Nephron (organoid): ENCODE measurements around the gene CTRB1.

Experiments used
- H3K27ac Mint-ChIP-seq, 3 experiments: 2 replicates each; pipeline ENCODE4 v1.8.0; 2020; ENCODE audit warnings: mixed read lengths in 3 of 3, mild to moderate bottlenecking in 2 of 3, moderate library complexity in 1 of 3
- H3K27me3 Mint-ChIP-seq: 2 replicates; pipeline ENCODE4 v1.8.0; 2021; ENCODE audit warnings: low read depth, mild to moderate bottlenecking, moderate library complexity, mixed read lengths
- H3K36me3 Mint-ChIP-seq: 2 replicates; pipeline ENCODE4 v1.8.0; 2020; ENCODE audit warnings: low read depth, mixed read lengths
- H3K4me1 Mint-ChIP-seq: 2 replicates; pipeline ENCODE4 v1.8.0; 2020; ENCODE audit warnings: mixed read lengths
- H3K4me3 Mint-ChIP-seq, 3 experiments: 2 replicates each; pipeline ENCODE4 v1.8.0; 2020; ENCODE audit warnings: mild to moderate bottlenecking in 3 of 3, mixed read lengths in 3 of 3, moderate library complexity in 2 of 3
- H3K9me3 Mint-ChIP-seq: 2 replicates; pipeline ENCODE4 v1.8.0; 2020; ENCODE audit warnings: mixed read lengths
- TF ChIP-seq, protein P1 (sequence below), 3 experiments: fragments of 200-600 bp; sonication (generic); IDR thresholded peaks; one replicate each; pipeline ENCODE4 v1.5.0; 2021; ENCODE audit warnings: antibody characterized with exemption in 3 of 3; ENCODE audit not compliant: unreplicated experiment in 3 of 3

CTRB1 gene

DNA sequence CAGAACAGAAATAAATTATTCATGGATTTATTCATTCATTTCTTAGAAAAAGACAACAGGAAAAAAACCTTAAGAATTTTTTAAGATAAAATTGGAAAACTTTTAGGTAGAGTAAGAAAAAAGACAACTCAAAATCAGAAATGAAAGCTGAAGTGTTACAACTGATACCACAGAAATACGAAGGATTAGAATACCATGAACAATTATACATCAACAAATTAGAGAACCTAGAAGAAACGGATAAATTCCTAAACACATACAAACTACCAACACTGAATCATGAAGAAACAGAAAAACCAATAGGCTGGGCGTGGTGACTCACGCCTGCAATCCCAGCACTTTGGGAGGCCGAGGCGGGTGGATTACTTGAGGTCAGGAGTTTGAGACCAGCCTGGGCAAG lies 39.6 kb upstream of the CTRB1 start:
- Mint-ChIP-seq H3K27ac (no peak overlapping the region), H3K9me3 (peaks cover 44% of the 10 kb centered on the region), H3K27me3 (no peaks in the 10 kb centered on the region), H3K4me3 (no peak overlapping the region), H3K4me1 (no peaks in the 10 kb centered on the region), H3K36me3 (peaks cover 20% of the 10 kb centered on the region)
- TF ChIP-seq, protein P1, sequence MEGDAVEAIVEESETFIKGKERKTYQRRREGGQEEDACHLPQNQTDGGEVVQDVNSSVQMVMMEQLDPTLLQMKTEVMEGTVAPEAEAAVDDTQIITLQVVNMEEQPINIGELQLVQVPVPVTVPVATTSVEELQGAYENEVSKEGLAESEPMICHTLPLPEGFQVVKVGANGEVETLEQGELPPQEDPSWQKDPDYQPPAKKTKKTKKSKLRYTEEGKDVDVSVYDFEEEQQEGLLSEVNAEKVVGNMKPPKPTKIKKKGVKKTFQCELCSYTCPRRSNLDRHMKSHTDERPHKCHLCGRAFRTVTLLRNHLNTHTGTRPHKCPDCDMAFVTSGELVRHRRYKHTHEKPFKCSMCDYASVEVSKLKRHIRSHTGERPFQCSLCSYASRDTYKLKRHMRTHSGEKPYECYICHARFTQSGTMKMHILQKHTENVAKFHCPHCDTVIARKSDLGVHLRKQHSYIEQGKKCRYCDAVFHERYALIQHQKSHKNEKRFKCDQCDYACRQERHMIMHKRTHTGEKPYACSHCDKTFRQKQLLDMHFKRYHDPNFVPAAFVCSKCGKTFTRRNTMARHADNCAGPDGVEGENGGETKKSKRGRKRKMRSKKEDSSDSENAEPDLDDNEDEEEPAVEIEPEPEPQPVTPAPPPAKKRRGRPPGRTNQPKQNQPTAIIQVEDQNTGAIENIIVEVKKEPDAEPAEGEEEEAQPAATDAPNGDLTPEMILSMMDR (IDR thresholded peaks at IDR 0.05; ENCODE audit: unreplicated experiment in 3 of 3) = no peak

DNA sequence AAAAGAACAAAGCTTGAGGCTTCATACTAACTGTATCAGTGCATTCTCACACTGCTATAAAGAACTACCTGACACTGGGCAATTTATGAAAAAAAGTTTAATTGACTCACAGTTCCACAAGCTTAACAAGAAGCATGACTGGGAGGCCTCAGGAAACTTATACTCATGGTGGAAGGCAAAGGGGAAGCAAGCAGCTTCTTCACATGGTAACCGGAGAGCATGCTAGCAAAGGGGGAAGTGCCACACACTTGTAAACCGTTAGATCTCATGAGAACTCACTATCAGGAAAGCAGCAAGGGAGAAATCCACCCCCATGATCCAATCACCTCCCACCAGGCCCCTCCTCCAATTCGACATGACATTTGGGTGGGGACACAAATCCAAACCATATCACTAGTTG lies 37.2 kb upstream of the CTRB1 start:
- TF ChIP-seq, protein P1 (IDR thresholded peaks at IDR 0.05; ENCODE audit: unreplicated experiment in 3 of 3) = no peak
- peaks cover 7% of the 10 kb centered on the region for H3K36me3 Mint-ChIP-seq
- no peak overlapping the region for H3K27ac Mint-ChIP-seq
- H3K27me3 Mint-ChIP-seq = no peaks in the 10 kb centered on the region
- H3K4me3 Mint-ChIP-seq = no peak overlapping the region
- peaks cover 31% of the 10 kb centered on the region for H3K9me3 Mint-ChIP-seq
- no peaks in the 10 kb centered on the region for H3K4me1 Mint-ChIP-seq

DNA sequence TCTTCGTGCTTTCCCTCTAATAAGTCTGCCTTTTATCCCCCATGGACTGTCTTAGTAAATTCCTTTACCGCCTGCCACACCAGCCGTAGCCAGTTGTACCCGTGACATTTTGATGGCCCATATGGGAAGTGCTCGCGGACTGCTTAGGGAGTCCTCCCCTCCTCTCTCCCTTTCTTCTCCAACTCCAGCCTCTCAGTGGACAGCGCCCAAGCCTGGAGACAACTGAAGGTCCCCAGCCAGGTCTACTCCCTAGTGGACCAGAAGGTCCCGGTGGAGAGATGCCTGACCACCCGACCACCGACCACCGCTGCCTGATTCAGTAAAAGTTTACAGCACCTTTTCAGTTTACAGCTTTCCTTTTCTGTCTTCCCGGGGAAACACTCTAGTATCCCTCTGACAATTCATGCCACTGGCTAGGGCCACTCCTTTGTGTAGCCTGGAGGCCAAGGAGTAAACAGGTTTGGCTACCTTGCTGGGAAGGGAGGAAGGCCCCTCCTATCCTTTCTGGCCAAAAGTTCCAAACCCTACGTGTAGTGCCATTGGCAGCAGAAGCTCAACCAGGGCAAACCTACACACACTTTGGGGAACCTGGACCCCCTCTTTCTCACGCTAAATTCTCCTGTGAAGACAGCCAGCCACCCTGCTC lies 29.8 kb upstream of the CTRB1 start:
- TF ChIP-seq, protein P1 (IDR thresholded peaks at IDR 0.05; ENCODE audit: unreplicated experiment in 3 of 3) = no peak
- no peaks in the 10 kb centered on the region for H3K36me3 Mint-ChIP-seq
- H3K27ac Mint-ChIP-seq = no peak overlapping the region
- H3K4me3 Mint-ChIP-seq = no peak overlapping the region
- H3K9me3 Mint-ChIP-seq = peaks cover 5% of the 10 kb centered on the region
- H3K27me3 Mint-ChIP-seq = peaks cover 4% of the 10 kb centered on the region
- H3K4me1 Mint-ChIP-seq = no peaks in the 10 kb centered on the region

DNA sequence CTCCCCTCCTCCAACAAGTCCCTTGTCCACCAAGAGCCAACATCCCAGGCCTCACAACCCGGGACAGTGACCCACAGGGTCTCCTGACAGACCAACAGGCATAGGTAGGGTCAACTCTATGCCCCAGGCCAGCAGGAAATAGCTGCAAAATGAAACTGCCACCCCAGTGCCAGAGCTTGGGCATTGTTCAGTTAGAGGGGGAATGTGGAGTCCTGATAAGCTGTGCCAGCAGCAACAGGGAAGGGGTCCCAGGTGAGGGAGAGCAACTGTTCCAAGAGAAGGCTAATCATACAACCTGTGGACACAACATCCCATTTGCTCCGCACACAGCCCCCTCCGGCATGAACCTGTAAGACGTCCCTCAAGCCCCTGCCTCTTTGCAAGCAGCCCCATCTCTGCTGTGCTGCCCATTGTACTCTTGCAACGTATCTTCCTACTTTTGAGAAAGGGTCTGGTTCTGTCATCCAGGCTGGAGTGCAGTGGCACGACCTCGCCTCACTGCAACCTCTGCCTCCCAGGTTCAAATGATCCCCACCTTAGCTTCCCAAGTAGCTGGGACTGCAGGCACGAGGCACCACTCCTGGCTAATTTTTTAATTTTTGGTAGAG lies 29.0 kb upstream of the CTRB1 start:
- TF ChIP-seq, protein P1 (IDR thresholded peaks at IDR 0.05; ENCODE audit: unreplicated experiment in 3 of 3) = no peak

DNA sequence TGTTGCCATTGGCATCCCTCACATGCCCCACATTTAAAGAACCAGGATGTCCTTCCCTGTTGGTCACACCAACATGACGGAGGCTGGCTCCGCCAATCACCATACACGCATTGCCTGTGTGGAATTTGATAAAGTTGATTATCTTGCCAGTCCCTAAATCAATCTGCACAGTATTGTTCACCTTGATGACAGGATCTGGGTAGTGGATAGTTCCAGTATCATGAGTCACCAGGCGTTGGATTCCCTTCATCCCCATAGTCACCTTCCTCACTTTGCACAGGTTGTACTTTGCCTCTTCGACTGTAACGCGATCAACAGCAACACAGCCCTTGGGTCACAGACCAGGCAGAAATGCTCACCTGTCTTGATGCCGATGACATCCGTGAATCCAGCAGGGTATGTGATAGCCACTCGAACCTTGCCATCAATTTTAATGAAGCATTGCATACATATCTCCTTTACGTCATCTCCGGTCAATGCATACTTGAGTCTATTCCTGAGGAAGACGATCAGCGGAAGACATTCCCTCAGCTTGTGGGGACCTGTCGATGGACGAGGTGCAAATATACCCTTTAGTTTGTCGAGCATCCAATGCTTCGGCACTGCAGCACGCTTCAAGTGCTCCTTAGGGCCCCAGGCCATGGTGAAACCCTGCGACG lies 26.1 kb upstream of the CTRB1 start:
- no peaks in the 10 kb centered on the region for H3K36me3 Mint-ChIP-seq
- no peaks in the 10 kb centered on the region for H3K4me1 Mint-ChIP-seq
- no peak overlapping the region for H3K27ac Mint-ChIP-seq
- H3K4me3 Mint-ChIP-seq = no peak overlapping the region
- peaks cover 4% of the 10 kb centered on the region for H3K27me3 Mint-ChIP-seq
- H3K9me3 Mint-ChIP-seq = no peaks in the 10 kb centered on the region
- TF ChIP-seq, protein P1 (IDR thresholded peaks at IDR 0.05; ENCODE audit: unreplicated experiment in 3 of 3) = no peak

More for the DNA sequence above, 29.0 kb upstream of the CTRB1 start:
- peaks cover 4% of the 10 kb centered on the region for H3K27me3 Mint-ChIP-seq
- no peaks in the 10 kb centered on the region for H3K4me1 Mint-ChIP-seq
- no peak overlapping the region for H3K4me3 Mint-ChIP-seq
- H3K36me3 Mint-ChIP-seq = no peaks in the 10 kb centered on the region
- peaks cover 3% of the 10 kb centered on the region for H3K9me3 Mint-ChIP-seq
- no peak overlapping the region for H3K27ac Mint-ChIP-seq
